ENCODE measurements around the gene CYFIP2. TPM values are rescaled to one million over a fixed set of nuclear protein-coding genes. Genes with fewer than 3 reads are reported as not detected.
A peak's percentile ranks its signal among the peaks of the same experiment; 100 is the strongest.

The CYFIP2 gene
- total and polyA plus RNA-seq, 2 donors from 2014 or later, result 128 to 217 TPM

GRCh38 chr5:157267025-157267424 is 1.1 kb downstream of the CYFIP2 start:
- Histone ChIP-seq H3K36me3 (ENCODE audit: control insufficient read depth in 2 of 3, insufficient read depth in 3 of 3, low read length in 3 of 3) (no peaks in the 10 kb centered on the region), H3K27ac (ENCODE audit: low read depth in 2 of 2, low read length in 2 of 2) (peak overlapping the region; percentile 85 to 87), H3K4me3 (ENCODE audit: low read length in 3 of 3) (peak overlapping the region; percentile 49 to 81 (median 64)), H3K9me3 (ENCODE audit: control insufficient read depth in 2 of 3, insufficient read depth in 1 of 3, low read length in 3 of 3) (no peaks in the 10 kb centered on the region), H3K27me3 (ENCODE audit: control insufficient read depth, insufficient read depth, low read length) (no peaks in the 10 kb centered on the region), H3K4me1 (ENCODE audit: control insufficient read depth in 2 of 3, insufficient read depth in 2 of 3, low read depth in 1 of 3, low read length in 3 of 3) (peaks cover 0 to 23% (median 16%) of the 10 kb centered on the region in 3 donors), H3K9ac (ENCODE audit: low read length in 3 of 3) (peak overlapping the region in 2 of 3 donors; percentile 43 to 82)
- intact Hi-C loops (cut with DNase I), result no loop called here
- DNase-seq (no peak), FAIRE-seq (no peak)
- no peak for TF ChIP-seq CTCF (IDR thresholded peaks at IDR 0.05; ENCODE audit: borderline replicate concordance, extremely low read depth, insufficient read depth)

- no peaks in the 10 kb centered on the region for H3K9me3 ChIP-seq (ENCODE audit: control insufficient read depth in 2 of 3, insufficient read depth in 1 of 3, low read length in 3 of 3)
- H3K4me1 ChIP-seq (ENCODE audit: control insufficient read depth in 2 of 3, insufficient read depth in 2 of 3, low read depth in 1 of 3, low read length in 3 of 3), result peaks cover 0 to 23% (median 16%) of the 10 kb centered on the region in 3 donors
- no peak for TF ChIP-seq CTCF (IDR thresholded peaks at IDR 0.05; ENCODE audit: borderline replicate concordance, extremely low read depth, insufficient read depth)
- intact Hi-C loops (cut with DNase I), result no loop called here
- DNase-seq (peak in 3 of 5 donors; percentile 27 to 59 (median 36)), FAIRE-seq (no peak)
- H3K4me3 ChIP-seq (ENCODE audit: low read length in 3 of 3), result peak overlapping the region in 2 of 3 donors; percentile 64 to 81
- H3K9ac ChIP-seq (ENCODE audit: low read length in 3 of 3), result peak overlapping the region in 1 of 3 donors; percentile 82
- no peaks in the 10 kb centered on the region for H3K27me3 ChIP-seq (ENCODE audit: control insufficient read depth, insufficient read depth, low read length)
- H3K27ac ChIP-seq (ENCODE audit: low read depth in 2 of 2, low read length in 2 of 2), result peak overlapping the region; percentile 85 to 87
- H3K36me3 ChIP-seq (ENCODE audit: control insufficient read depth in 2 of 3, insufficient read depth in 3 of 3, low read length in 3 of 3), result no peaks in the 10 kb centered on the region
Measured at GRCh38 chr5:157267761-157268480, 2.0 kb downstream of the CYFIP2 start.

GRCh38 chr5:157269165-157269671 is 3.3 kb downstream of the CYFIP2 start:
- H3K4me3 ChIP-seq (ENCODE audit: low read length in 3 of 3), result peak overlapping the region in 2 of 3 donors; percentile 16 to 40
- H3K9me3 ChIP-seq (ENCODE audit: control insufficient read depth in 2 of 3, insufficient read depth in 1 of 3, low read length in 3 of 3), result no peaks in the 10 kb centered on the region
- H3K27ac ChIP-seq (ENCODE audit: low read depth in 2 of 2, low read length in 2 of 2), result peak overlapping the region; percentile 77 to 85
- H3K27me3 ChIP-seq (ENCODE audit: control insufficient read depth, insufficient read depth, low read length), result no peaks in the 10 kb centered on the region
- no peak for TF ChIP-seq CTCF (IDR thresholded peaks at IDR 0.05; ENCODE audit: borderline replicate concordance, extremely low read depth, insufficient read depth)
- H3K36me3 ChIP-seq (ENCODE audit: control insufficient read depth in 2 of 3, insufficient read depth in 3 of 3, low read length in 3 of 3), result no peaks in the 10 kb centered on the region
- DNase-seq, result peak in 3 of 5 donors; percentile 13 to 39 (median 16)
- intact Hi-C loops (cut with DNase I), result no loop called here
- peaks cover 0 to 21% (median 16%) of the 10 kb centered on the region in 3 donors for H3K4me1 ChIP-seq (ENCODE audit: control insufficient read depth in 2 of 3, insufficient read depth in 2 of 3, low read depth in 1 of 3, low read length in 3 of 3)
- peak overlapping the region in 1 of 3 donors; percentile 48 for H3K9ac ChIP-seq (ENCODE audit: low read length in 3 of 3)
- FAIRE-seq, result no peak

All from kidney (tissue), 14 donors.